Gastrocnemius medialis (tissue), 4 donors: Measurements from ENCODE around the gene PPM1D. TPM values are rescaled to one million over a fixed set of nuclear protein-coding genes. Genes with fewer than 3 reads are reported as not detected.
"Not testable (repeated sequence)": the region's sequence is repeated elsewhere in the genome, so short reads cannot be mapped to it uniquely, and the experiment has no call there.

Experiments
- ATAC-seq, 2 donors: fragments of 150-250 bp; one replicate each; pipeline ENCODE4 v1.9.1; 2016
- DNase-seq, 2 donors: peaks; one replicate each; pipeline ENCODE4 v3.0.0-alpha.2; 2019
- H3K27ac ChIP-seq, 4 donors: fragments of 200-600 bp; sonication (generic); 1 replicate in 1 of 4; 2 replicates in 3 of 4; pipeline ENCODE4 v1.5.1; 2016 to 2018; ENCODE audit warnings: mild to moderate bottlenecking in 2 of 4, moderate library complexity in 1 of 4
- H3K27me3 ChIP-seq, 3 donors: fragments of 200-600 bp; sonication (generic) in 2 of 3; 1 replicate in 1 of 3; 2 replicates in 2 of 3; pipeline versions ENCODE4 v1.5.1 to v1.6.0; 2016 to 2019; ENCODE audit warnings: mild to moderate bottlenecking in 1 of 3, moderate library complexity in 1 of 3
- H3K36me3 ChIP-seq, 2 donors: fragments of 200-600 bp; sonication (generic) in 1 of 2; one replicate each; pipeline ENCODE4 v1.5.1; 2017 to 2018
- H3K4me1 ChIP-seq, 2 donors: fragments of 200-600 bp; sonication (generic) in 1 of 2; one replicate each; pipeline ENCODE4 v1.5.1; 2016 to 2017; ENCODE audit warnings: mild to moderate bottlenecking in 2 of 2
- H3K4me3 ChIP-seq, 4 donors: fragments of 200-600 bp; sonication (generic) in 3 of 4; 1 replicate in 1 of 4; 2 replicates in 3 of 4; pipeline ENCODE4 v1.5.1; 2016 to 2019; ENCODE audit warnings: mild to moderate bottlenecking in 2 of 4
- H3K9me3 ChIP-seq, 3 donors: fragments of 200-600 bp; sonication (generic) in 2 of 3; 1 replicate in 1 of 3; 2 replicates in 2 of 3; pipeline ENCODE4 v1.5.1; 2016 to 2019
- POLR2A ChIP-seq, 2 donors: fragments of 450-650 bp; IDR thresholded peaks; one replicate each; pipeline ENCODE4 v1.6.1; 2017; ENCODE audit warnings: antibody characterized with exemption in 2 of 2, mild to moderate bottlenecking in 2 of 2, moderate library complexity in 2 of 2
- in situ Hi-C, 4 donors: fragments of 200-750 bp; cut with MboI; loops; one replicate each; pipeline versions ENCODE4 v1.15.0 to v1.8.0; 2017; ENCODE audit warnings: low sequenced_read_pairs in 4 of 4
- intact Hi-C: fragments of 100-400 bp; cut with DNase I; formaldehyde crosslinking; loops from one replicate; pipeline ENCODE4 v1.15.1; 2023; ENCODE audit warnings: low total_unique reads
- total RNA-seq, 4 donors: library from RNA; depleted of rRNA; stranded (reverse); fragments of >200 nt; gene quantifications; one replicate each; pipeline versions ENCODE4 v1.1.0 to v1.2.3, GENCODE V29; 2016
- TF ChIP-seq, protein P1 (sequence below), 5 experiments: fragments of 450-650 bp in 3 of 5; fragments of 200-600 bp in 2 of 5; sonication (generic) in 2 of 5; IDR thresholded peaks in 4 of 5; conservative IDR thresholded peaks in 1 of 5; 1 replicate in 4 of 5; 2 replicates in 1 of 5; pipeline ENCODE4 v1.5.1; 2016 to 2019; ENCODE audit warnings: antibody characterized with exemption in 5 of 5, mild to moderate bottlenecking in 3 of 5, moderate library complexity in 3 of 5

The PPM1D gene
- total RNA-seq, 4 donors from 2014 or later: 4.6 to 11.4 (median 9.2) TPM

DNA sequence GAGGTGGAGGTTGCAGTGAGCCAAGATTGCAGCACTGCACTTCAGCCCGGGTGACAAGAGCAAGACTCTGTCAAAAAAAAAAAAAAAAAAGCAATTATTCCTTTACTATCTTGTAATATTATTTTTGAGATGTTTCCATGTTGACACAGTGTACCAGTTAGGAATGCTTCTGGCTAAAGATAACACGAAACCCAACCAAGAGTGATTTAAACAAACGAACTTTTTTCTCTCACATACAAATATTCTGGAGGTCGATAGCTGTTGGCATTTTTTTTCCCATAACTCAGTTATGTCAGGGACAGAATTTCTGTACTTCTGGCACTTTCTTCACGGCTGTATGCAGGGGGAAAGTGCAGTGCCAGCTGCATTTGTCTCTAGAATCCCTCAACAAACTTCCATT is 9.9 kb upstream of the PPM1D start:
- intact Hi-C loops: no loop called here
- no peak for DNase-seq

DNA sequence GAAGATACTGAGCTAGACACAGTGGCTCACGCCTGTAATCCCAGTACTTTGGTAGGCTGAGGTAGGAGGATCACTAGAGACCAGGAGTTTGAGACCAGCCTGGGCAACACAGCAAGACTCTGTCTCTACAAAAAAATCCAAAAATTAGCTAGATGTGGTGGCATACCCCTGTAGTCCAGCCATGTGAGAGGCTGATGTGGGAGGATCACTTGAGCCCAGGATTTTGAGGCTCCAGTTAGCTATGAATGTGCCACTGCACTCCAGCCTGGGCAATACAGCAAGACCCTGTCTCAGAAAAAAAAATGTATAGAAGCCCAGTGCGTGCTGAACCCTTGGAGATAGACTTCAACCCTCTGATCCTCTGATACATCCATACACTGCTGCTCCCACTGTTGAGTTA is 7.2 kb upstream of the PPM1D start:
- Histone ChIP-seq H3K9me3 (no peaks in the 10 kb centered on the region), H3K4me3 (no peak overlapping the region), H3K36me3 (no peaks in the 10 kb centered on the region), H3K27ac (no peak overlapping the region), H3K27me3 (no peaks in the 10 kb centered on the region), H3K4me1 (no peaks in the 10 kb centered on the region)
- DNase-seq: no peak
- intact Hi-C loops (no loop called here), in situ Hi-C loops (no loop called here)
- TF ChIP-seq, protein P1, sequence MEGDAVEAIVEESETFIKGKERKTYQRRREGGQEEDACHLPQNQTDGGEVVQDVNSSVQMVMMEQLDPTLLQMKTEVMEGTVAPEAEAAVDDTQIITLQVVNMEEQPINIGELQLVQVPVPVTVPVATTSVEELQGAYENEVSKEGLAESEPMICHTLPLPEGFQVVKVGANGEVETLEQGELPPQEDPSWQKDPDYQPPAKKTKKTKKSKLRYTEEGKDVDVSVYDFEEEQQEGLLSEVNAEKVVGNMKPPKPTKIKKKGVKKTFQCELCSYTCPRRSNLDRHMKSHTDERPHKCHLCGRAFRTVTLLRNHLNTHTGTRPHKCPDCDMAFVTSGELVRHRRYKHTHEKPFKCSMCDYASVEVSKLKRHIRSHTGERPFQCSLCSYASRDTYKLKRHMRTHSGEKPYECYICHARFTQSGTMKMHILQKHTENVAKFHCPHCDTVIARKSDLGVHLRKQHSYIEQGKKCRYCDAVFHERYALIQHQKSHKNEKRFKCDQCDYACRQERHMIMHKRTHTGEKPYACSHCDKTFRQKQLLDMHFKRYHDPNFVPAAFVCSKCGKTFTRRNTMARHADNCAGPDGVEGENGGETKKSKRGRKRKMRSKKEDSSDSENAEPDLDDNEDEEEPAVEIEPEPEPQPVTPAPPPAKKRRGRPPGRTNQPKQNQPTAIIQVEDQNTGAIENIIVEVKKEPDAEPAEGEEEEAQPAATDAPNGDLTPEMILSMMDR (IDR thresholded peaks at IDR 0.05 in 4 of 5, conservative IDR thresholded peaks at IDR 0.05 in 1 of 5): no peak
- no peak for TF ChIP-seq POLR2A (IDR thresholded peaks at IDR 0.05)
- ATAC-seq: no peak

More for the DNA sequence above, 9.9 kb upstream of the PPM1D start:
- Histone ChIP-seq H3K36me3 (no peaks in the 10 kb centered on the region), H3K4me1 (no peaks in the 10 kb centered on the region), H3K27ac (no peak overlapping the region), H3K27me3 (no peaks in the 10 kb centered on the region), H3K9me3 (no peaks in the 10 kb centered on the region), H3K4me3 (no peak overlapping the region)
- ATAC-seq: no peak
- TF ChIP-seq, protein P1 (IDR thresholded peaks at IDR 0.05 in 4 of 5, conservative IDR thresholded peaks at IDR 0.05 in 1 of 5): no peak
- TF ChIP-seq POLR2A (IDR thresholded peaks at IDR 0.05): no peak
- in situ Hi-C loops: no loop called here

DNA sequence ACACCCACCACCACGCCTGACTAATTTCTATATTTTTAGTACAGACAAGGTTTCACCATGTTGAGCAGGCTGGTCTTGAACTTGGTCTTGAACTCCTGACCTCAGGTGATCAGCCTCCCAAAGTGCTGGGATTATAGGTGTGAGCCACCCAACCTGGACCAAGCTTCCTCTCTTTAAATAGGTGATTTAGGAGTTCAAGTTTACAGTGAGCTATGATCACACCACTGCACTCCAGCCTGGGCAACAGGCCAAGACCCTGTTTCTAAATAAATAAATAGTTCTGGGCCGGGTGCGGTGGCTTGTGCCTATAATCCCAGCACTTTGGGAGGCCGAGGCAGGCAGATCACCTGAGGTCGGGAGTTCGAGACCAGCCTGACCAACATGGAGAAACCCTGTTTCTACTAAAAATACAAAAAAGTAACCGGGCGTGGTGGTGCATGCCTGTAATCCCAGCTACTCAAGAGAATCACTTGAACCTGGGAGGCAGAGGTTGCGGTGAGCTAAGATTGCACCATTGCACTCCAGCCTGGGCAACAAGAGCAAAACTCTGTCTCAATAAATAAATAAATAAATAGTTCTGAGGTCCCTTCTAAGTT is 6.5 kb upstream of the PPM1D start:
- DNase-seq, intact Hi-C loops, H3K27me3 ChIP-seq, H3K4me3 ChIP-seq, H3K4me1 ChIP-seq, H3K36me3 ChIP-seq, H3K9me3 ChIP-seq, H3K27ac ChIP-seq, in situ Hi-C loops, ATAC-seq: not testable (repeated sequence)

DNA sequence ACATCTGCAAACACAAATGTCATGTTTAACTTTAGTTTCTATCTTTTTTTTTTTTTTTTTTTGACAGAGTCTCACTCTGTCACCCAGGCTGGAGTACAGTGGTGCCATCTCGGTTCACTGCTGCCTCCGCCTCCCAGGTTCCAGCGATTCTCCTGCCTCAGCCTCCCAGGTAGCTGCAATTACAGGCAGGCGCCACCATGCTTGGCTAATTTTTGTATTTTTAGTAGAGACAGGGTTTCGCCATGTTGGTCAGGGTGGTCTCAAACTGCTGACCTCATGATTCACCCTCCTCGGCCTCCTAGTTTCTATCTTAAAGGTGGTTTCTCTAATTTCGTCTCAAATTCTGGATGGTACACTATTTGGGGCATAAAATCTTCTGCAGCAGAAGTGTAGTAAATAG is 5.8 kb upstream of the PPM1D start:
- H3K27me3 ChIP-seq, H3K36me3 ChIP-seq, in situ Hi-C loops, ATAC-seq, H3K4me3 ChIP-seq, intact Hi-C loops, H3K9me3 ChIP-seq, H3K27ac ChIP-seq, H3K4me1 ChIP-seq, DNase-seq: not testable (repeated sequence)

DNA sequence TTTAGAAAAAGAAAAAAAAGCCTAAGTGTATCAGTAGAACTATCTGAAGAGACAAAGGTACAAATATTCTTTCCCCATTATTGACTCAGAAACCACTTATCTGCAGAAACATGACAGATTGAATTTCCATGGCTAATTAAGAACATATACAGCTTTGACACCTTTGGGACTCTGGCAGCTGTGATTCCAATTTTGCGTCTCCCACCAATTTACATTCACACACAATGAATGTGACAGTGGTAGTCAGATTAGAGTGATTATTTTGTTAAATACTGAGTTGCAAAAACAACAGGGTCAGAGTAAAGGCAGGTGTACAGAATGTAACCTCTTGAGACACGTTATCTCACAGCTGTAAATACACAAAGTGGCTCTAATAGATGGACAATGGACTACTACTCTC is 5.3 kb upstream of the PPM1D start:
- DNase-seq (no peak), ATAC-seq (no peak)
- Histone ChIP-seq H3K9me3 (no peaks in the 10 kb centered on the region), H3K27me3 (no peaks in the 10 kb centered on the region), H3K36me3 (no peaks in the 10 kb centered on the region), H3K4me3 (no peak overlapping the region), H3K4me1 (peaks cover 4 to 5% of the 10 kb centered on the region in 2 donors), H3K27ac (no peak overlapping the region)
- TF ChIP-seq POLR2A (IDR thresholded peaks at IDR 0.05): no peak
- TF ChIP-seq, protein P1 (IDR thresholded peaks at IDR 0.05 in 4 of 5, conservative IDR thresholded peaks at IDR 0.05 in 1 of 5): no peak
- intact Hi-C loops: no loop called here
- in situ Hi-C loops: no loop called here

DNA sequence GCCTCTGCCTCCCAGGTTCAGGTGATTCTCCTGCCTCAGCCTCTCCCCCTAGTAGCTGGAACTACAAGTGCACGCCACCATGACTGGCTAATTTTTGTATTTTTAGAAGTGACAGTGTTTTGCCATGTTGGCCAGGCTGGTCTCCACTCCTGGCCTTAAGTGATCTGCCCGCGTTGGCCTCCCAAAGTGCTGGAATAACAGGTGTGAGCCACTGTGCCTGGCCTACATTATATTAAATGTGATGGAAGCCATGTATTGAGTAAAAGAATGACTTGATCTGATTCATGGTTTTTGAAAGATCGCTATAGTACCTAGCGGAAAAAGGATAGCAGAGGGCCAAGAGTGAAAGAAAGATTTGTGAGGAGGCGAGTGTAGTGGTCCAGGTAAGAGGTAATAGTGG is 2.7 kb upstream of the PPM1D start:
- H3K9me3 ChIP-seq: no peaks in the 10 kb centered on the region
- TF ChIP-seq POLR2A (IDR thresholded peaks at IDR 0.05): no peak
- TF ChIP-seq, protein P1 (IDR thresholded peaks at IDR 0.05 in 4 of 5, conservative IDR thresholded peaks at IDR 0.05 in 1 of 5): no peak
- H3K27me3 ChIP-seq: no peaks in the 10 kb centered on the region
- H3K4me1 ChIP-seq: peaks cover 7% of the 10 kb centered on the region in 2 donors
- ATAC-seq (no peak), DNase-seq (no peak)
- no peak overlapping the region for H3K4me3 ChIP-seq
- H3K36me3 ChIP-seq: no peaks in the 10 kb centered on the region
- intact Hi-C loops: no loop called here
- in situ Hi-C loops: no loop called here
- no peak overlapping the region for H3K27ac ChIP-seq
